GM18519 (cell line): ENCODE data around the gene PLAU.
"Not testable (repeated sequence)": the region's sequence is repeated elsewhere in the genome, so short reads cannot be mapped to it uniquely, and the experiment has no call there.

Experiments used
- ATAC-seq: cut with Tn5 transposase; IDR thresholded peaks from one replicate; pipeline ENCODE4 v1.9.1; 2021; ENCODE audit warnings: mild to moderate bottlenecking, moderate library complexity; ENCODE audit not compliant: unreplicated experiment, low FRiP score

PLAU gene

DNA sequence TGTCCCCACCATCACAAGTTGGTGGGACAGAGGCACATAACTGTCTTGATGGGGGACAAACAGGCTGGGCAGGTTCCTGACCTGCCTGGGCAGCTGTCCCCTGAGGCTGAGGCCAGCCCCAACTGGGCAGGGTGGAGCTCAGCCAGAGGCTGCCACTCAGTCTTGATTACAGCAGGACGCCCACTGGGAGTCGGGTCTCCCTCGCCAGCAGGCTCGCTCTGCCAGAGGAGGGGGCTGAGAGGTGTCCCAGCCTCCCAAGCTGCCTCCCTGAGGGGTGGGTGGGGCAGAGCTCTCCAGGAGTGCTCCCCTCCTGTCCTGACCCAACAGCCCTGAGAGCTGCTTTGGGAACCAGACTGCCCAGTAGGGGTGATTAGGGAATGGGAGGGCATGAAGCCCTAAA lies 34.8 kb upstream of the PLAU start:
- no peak for ATAC-seq

DNA sequence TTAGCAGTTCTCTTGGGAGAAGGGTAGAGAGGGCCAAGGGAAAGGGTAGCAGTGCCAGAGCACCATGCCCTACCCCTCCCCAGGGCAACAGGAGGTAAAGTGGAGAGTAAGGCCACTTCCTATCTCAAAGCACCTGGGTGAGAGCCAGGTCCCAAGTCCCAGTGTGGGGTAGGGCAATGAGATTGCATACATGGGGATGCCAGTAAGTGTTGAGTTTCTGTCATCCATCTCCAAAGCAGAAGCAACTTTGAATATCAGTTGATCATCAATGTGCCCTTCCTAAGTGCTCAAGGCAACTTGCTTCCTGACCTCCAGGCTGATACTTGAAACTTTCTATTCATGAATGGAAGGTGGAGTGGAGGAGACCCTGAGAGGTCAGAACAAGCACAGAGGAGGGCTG lies 34.4 kb upstream of the PLAU start:
- no peak for ATAC-seq

DNA sequence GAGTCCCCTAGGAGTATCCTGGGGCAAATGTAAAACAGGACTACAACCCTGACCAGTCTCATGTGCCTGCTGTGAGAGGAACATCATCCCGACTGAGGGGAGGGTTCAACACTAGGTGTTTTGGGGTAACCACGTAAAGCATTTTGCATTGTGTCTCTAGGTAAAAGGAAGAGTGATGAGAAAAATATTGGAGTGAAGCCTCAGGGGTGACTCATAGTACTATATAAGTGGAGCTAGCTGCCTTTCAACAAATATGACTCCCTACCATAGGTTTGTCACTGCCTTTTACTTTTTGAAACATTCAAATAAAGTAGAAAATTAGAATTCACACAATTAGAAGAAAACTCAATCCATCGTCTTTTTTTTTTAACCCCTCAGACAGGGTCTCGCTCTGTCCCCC lies 34.0 kb upstream of the PLAU start:
- no peak for ATAC-seq

DNA sequence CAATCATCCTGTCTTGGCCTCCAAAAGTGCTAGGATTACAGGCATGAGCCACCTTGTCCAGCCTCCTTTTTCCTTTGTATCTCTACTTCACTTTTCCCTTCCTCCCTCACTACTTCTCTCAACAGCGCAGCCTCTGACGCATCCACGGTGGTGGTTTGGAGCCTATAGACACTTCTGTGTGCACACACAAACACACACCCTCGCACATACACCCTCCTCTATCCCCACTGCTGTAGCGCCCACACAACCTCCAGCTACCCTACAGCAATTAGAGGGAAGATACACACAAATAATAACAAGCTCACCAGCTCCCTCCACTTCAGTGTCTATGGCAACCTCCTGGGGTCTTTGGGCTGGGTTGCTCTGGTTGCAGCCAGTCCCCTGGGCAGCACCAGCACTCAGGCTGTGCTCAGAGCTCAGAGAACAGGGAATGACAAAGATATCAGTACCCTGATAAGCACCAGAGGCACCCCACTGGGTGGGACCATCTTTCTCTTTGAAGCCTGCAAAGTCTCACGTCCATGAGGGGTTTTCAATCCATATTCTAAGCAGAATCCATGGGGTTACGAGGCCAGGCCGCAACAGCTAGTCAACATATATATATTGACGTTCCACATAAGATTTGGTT lies 33.3 kb upstream of the PLAU start:
- no peak for ATAC-seq

DNA sequence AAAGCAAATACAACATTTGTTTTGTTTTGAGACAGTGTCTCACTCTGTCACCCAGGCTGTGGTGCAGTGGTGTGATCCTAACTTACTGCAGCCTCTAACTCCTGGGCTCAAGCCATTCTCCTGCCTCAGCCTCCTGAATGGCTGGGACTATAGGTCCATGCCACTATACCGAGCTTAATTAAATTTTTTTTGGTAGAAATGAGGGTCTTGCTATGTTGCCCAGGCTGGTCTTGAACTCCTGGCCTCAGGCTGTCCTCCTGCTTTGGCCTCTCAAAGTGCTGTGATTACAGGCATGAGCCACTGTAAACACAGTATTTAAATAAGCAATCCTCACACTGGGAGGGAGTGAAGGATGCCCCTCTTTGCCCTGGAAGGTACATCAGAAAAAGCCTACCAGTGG lies 32.6 kb upstream of the PLAU start:
- no peak for ATAC-seq

DNA sequence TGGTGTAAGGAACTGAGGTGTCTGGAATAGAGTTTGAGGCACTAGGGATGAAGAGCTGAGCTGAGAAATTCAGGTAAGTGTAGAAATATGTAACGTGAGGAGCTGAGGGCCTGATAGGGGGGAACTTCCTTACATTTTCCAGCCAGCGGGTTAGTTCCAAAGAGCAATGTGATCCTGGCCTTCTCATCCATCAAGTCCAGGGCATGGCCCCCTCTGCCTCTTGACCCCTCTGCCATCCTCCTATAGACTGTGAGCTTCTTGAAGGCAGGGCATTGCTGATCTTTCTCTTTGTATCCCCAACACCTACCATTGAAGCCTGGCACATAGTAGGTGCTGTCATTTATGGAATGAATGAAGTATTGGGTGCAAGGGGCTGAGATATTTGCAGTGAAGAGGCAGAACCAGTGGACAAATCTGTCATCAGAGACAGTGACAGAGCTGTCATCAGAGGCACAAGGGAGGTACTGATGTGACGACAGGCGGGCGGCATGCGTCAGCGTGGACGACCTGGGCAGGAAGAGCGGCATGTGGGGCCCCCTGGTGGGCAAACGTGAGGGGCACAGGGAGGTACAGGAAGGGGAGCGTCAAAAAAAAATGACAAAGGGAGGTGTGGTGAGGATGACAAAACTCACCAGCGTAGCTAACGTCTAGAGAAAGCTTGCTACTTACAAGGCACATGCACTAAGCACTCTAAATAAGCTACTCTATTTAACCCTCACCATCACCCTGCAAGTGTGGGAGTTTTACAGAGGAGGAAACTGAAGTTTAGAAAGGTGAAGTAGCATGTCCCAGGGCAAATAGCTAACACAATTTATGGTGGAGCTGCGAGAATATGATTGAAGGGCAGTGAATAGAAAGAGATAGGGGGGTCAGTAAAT lies 31.4 kb upstream of the PLAU start:
- ATAC-seq = no peak

DNA sequence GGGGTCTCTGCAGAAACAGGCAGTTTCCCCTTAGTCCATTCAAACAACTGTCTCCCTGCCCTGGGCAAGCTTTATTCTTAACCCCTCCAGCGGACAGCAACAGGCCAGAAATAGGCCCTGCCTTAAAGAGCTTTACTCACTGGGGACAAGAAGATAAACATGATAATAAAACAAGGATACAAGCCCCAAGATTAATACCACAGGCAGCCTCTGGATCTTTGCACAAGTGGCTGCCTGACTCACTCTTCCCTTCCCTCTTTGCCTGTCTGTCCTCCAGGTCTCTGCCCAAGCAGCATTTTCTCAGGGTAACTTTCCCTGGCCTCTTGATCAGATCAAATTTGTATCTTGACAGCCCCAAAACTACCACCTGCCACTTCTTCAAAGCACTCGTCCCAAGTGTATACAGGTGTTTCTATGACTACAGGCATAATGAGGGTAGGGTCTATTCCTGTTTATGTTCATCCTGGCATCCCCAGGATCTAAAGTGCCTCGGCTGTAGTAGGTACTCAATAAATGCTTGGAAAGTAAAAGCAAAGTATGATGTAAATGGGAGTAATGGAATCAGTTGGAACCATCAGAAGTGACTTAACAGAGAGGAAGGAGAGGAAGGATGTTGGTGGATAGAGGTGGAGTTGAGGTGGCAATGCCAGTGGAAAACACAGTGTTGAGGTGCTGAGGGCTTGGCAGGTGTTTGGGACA lies 29.6 kb upstream of the PLAU start:
- ATAC-seq = no peak

DNA sequence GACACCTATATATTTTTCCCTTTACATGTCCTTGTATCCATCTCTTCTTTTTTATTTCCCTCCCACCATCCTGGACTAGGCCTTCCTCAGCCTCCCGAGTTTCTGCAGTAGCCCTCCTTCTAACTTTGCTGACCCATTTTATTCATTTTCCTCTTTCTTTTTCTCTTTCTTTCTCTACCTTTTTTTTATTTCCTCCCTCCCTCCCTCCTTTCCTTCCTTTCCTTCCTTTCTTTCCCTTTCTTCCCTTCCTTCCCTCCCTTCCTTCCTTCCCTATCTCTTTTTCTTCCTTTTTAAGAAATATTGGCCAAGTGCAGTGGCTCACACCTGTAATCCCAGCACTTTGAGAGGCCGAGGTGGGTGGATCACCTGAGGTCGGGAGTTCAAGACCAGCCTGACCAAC lies 26.9 kb upstream of the PLAU start:
- ATAC-seq = no peak

DNA sequence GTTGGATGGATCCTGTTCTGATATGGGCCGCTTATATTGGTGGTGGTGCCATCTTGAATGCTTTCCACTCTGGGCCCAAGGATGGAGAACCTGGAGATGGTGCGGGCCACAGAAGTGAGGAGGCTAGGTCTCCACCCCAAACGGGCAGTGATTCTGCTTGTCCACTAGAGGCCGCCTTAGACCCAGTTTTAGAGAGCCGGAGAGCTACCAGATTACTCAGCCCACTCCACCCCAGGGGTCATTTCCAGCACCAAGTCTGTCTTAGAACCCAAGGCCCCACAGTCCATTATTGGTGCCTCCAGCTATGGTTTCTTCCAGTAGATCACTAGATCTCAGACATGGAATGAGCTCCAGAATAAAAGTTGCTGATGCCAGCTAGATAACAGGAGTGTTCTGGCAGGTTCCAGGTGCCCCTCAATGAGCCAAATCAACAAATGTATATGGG lies 24.8 kb upstream of the PLAU start:
- no peak for ATAC-seq

DNA sequence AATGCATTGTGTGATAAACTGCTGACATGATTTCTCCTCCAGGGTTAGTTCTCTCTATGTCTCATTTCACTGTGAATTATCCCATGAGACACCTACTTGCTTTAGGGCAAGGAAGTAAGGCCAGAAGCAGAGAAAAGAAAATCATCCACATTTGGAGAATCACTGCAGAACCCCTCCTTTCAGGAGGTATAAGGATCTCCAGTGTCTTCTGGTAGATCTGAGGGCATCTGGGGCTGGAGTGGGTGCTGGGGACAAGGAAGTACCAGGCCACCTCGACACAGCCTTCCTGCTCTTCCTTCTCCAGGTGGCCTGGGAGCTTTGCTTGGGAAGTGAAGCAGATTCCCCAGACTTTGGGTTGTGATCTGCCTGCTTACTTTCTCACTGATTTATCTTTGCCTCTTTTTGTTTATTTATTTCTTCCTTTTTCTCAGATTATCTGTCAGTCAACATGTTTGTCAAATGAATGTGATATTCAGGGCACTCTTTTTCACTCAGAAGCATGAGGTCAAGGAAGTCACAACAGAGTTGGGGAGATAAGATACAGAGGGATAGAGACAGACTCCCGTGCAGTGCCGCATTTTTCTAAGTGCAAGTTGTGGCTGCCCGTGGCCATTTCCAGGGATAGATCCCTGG lies 24.2 kb upstream of the PLAU start:
- no peak for ATAC-seq

DNA sequence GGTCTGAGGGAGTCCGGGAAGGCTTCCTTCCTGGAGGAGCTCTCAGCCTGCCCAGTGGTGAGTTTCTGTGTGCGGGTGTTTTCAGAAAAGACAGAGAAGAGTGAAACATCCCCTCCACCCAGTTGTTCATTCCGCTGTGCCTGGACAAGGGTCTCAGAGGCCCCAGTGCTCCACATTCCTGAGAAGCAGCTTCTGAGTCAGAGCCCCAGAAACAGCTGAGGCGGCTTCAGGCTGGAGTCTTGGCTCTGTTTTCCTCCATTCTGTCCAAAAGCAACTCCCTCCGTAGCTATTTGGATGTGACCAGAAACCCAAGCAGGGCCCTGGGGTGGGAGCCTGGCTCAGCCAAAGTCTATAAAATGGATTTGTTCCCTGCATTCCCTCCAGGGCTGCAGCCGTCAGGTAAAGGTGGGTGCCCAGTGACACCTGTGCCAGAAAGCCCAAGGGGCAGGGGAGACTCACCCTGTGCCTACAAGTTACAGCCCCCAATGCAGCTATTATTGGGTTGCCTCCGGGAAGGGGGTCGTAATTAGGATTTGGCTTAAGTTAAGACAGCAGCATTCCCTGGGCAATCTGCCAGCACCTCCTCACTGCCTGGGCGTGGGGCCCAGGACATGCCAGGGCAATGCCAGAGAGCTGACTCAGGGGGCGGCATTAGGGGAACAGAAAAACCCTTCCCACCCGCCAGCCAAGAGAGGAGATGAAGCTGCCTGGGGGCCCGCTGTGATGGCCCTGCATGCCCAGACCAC lies 23.5 kb upstream of the PLAU start:
- no peak for ATAC-seq

DNA sequence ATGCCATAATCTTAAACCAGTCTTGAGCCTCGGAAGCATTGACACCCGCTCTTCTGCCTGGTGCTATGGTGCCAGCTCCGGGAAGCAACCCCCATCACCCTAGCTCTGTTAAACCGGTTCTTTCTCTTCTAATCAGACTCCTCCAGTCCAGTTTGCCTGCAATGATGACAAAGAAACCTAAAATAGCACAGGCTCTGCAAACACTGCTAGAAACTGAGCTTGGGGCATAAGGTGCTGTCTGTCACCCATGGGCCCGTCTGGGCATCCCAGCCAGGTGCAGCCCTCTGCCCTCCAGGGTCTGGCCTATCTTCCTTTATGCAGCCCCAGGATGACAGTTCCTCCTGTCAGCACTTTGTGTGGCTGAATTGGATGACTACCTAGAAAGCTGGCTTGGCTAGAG lies 22.4 kb upstream of the PLAU start:
- no peak for ATAC-seq

DNA sequence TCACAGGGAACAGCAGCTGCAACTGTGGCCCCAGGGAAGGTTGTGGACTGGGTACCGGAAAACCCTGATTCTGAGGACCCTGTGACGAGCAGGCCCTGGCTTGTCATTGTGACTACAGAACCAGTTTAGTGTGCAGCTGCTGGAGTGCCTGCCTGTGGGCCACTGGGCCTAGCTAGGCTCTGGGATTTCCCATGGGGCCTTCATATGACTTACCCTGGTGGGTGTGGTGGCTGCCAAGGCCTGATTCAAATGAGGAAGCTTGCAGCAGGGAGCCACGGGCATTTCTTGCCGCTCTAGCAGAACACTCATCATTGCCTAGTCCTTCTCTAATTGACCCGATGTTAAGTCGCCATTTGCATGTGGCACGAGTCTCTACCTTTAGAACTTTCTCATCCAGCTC lies 21.9 kb upstream of the PLAU start:
- ATAC-seq = no peak

DNA sequence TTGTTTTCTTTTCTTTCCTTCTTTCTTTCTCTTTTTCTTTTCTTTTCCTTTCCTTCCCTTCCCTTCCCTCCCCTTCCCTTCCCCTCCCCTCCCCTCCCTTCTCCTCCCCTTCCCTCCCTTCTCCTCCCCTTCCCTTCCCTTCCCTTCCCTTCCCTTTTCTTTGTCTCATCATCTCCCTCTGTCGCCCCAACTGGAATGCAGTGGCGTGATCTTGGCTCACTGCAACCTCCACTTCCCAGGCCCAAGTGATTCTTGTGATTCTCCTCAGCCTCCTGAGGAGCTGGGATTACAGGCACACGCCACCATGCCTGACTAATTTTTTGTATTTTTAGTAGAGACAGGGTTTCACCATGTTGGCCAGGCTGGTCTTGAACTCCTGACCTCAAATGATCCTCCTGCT lies 21.5 kb upstream of the PLAU start:
- ATAC-seq = not testable (repeated sequence)

DNA sequence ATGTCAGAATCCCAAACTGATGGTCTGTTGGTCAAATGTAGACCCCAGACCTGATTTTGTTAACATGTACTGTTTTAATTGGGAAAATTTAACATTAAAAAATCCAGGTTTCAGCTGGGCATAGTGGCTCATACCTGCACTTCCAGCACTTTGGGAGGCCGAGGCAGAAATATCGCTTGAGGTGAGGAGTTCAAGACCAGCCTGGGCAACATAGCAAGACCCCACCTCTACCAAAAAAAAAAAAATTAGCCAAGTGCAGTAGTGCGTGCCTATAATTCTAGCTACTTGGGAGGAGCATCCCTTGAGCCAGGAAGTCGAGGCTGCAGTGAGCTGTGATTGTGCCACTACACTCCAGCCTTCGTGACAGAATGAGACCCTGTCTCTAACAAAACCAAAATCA lies 20.7 kb upstream of the PLAU start:
- no peak for ATAC-seq

DNA sequence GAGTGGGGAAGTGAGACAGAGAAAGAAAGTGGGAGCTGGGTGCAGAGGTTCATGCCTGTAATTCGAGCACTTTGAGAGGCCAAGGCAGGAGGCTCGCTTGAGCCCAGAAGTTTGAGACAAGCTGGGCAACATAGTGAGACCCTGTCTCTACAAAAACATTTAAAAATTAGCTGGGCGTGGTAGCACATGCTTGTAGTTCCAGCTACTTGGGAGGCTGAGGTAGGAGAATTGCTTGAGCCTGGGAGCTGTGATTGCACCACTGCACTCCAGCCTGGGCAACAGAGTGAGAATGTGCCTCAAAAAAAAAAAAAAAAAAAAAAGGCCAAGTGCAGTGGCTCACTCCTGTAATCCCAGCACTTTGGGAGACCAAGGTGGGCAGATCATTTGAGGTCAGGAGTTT lies 20.1 kb upstream of the PLAU start:
- not testable (repeated sequence) for ATAC-seq

DNA sequence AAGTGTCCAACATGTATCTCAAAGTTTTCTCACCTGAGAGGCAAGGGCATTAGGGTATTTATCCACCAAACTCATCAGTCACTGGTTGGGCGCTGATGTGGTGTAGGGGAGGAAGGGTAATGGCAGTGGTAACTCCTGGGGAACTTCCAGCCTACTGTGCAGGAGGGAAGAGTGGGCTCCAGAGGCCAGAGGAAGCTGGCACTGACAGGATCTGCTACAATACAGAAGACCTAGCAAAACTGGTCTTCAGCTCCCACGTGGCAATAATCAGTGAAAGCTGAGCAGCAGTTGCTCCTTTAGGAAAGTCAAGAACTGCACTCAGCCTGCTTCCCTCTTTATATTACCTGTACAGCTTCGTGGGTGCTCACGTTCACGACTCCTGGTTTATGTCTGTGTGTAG lies 19.4 kb upstream of the PLAU start:
- no peak for ATAC-seq

DNA sequence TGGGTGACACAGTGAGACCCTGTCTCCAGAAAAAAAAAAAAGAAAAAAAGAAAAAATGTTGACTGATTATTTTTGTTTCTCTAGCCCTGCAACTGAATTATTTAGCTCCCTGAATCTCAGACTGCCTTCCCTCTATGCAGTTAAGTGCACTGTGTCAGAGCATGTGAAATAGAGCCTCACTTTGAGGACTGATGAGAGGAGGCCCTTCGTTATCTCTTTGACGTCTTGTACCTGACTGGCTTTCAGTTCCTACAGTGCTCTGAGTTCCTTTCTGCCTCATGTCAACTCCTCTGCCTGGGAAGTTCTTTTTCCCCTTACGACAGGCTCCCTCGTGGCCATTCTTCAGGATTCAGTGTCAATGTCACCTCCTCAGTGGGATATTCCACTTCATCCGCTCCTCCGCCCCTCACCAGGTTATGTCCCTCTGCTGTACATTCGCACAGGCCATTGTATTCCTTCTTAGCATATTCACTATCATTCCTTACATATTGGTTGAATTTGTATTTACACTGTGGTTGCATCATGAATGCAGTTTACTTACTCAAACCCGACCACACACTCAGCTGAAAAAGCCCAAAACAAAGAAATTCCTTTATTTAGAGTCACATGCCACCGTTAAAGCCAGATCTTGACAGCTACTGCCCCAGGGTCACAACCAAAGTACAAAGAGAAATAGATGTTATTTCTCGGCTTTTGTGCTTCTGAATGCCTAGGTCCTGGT lies 18.5 kb upstream of the PLAU start:
- no peak for ATAC-seq

DNA sequence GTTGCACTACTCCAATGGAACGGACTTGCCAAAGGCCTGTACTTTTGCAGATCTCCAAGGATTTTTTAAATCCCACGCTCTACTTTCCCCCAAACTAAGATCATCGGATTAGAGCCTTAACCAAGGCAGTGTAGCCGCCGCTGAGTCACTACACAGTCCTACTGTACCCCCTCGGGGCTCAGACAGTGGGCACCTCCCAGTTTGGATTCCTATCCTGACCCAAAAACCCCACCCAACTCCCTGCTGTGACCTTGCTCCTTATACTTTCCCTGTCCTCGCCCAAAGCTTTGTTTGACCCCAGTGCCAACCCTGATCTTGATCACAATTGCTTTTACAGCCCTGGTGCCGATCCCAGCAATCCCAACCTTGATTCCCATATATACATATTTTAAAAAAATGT lies 17.5 kb upstream of the PLAU start:
- ATAC-seq = no peak
